ENCODE measurements around the gene SOD3. TPM values are rescaled to one million over a fixed set of nuclear protein-coding genes. Genes with fewer than 3 reads are reported as not detected.

The SOD3 gene
- total RNA-seq, 1 experiment from 2014 or later, result 1.0 TPM

- ChIA-PET POLR2A (no interaction called here), CTCF (no interaction called here)
- TF ChIP-seq CTCF (IDR thresholded peaks at IDR 0.05) (no peak), REST (IDR thresholded peaks at IDR 0.05; ENCODE audit: insufficient read depth in 1 of 2, low read depth in 2 of 2, low read length in 1 of 2) (no peak), POLR2AphosphoS5 (IDR thresholded peaks at IDR 0.05; ENCODE audit: low read depth, low read length) (no peak), TCF7L2 (IDR thresholded peaks at IDR 0.05; ENCODE audit: low read depth, low read length) (no peak), SIN3A (IDR thresholded peaks at IDR 0.05; ENCODE audit: borderline replicate concordance, insufficient read depth, low read depth, low read length) (no peak)
- Histone ChIP-seq H3K4me3 (ENCODE audit: low read depth in 2 of 2, low read length in 2 of 2) (no peak overlapping the region), H3K27ac (ENCODE audit: low read length) (no peak overlapping the region), H3K4me1 (ENCODE audit: control insufficient read depth, insufficient read depth, low read length) (no peaks in the 10 kb centered on the region), H3K36me3 (ENCODE audit: control insufficient read depth, insufficient read depth, low read length) (no peaks in the 10 kb centered on the region), H3K9me3 (ENCODE audit: control insufficient read depth, insufficient read depth, low read depth, low read length) (no peaks in the 10 kb centered on the region), H3K27me3 (ENCODE audit: control insufficient read depth, insufficient read depth, low read length) (no peaks in the 10 kb centered on the region)
- intact Hi-C loops (cut with micrococcal nuclease; ENCODE audit: unreplicated experiment) (no loop called here), in situ Hi-C loops (cut with HindIII; ENCODE audit: low pct_unique_long_range_greater_than_20kb, low sequenced_read_pairs) (no loop called here)
- DNase-seq (ENCODE audit: low read depth, low spot score) (no peak), ATAC-seq (no peak)
- no TSS peak for BruUV-seq (replicated peaks)
Measured at GRCh38 chr4:24835696-24836095, 40.3 kb downstream of the SOD3 start.

GRCh38 chr4:24836661-24837242 lies 41.4 kb downstream of the SOD3 start:
- Histone ChIP-seq H3K9me3 (ENCODE audit: control insufficient read depth, insufficient read depth, low read depth, low read length) (no peaks in the 10 kb centered on the region), H3K4me1 (ENCODE audit: control insufficient read depth, insufficient read depth, low read length) (no peaks in the 10 kb centered on the region), H3K27ac (ENCODE audit: low read length) (no peak overlapping the region), H3K36me3 (ENCODE audit: control insufficient read depth, insufficient read depth, low read length) (no peaks in the 10 kb centered on the region), H3K27me3 (ENCODE audit: control insufficient read depth, insufficient read depth, low read length) (no peaks in the 10 kb centered on the region), H3K4me3 (ENCODE audit: low read depth in 2 of 2, low read length in 2 of 2) (no peak overlapping the region)
- BruUV-seq (replicated peaks), result no TSS peak
- TF ChIP-seq CTCF (IDR thresholded peaks at IDR 0.05), result no peak
- TF ChIP-seq REST (IDR thresholded peaks at IDR 0.05; ENCODE audit: insufficient read depth in 1 of 2, low read depth in 2 of 2, low read length in 1 of 2), result no peak
- CTCF ChIA-PET, result no interaction called here
- DNase-seq (ENCODE audit: low read depth, low spot score), result no peak
- POLR2A ChIA-PET, result no interaction called here
- ATAC-seq, result no peak
- in situ Hi-C loops (cut with HindIII; ENCODE audit: low pct_unique_long_range_greater_than_20kb, low sequenced_read_pairs), result no loop called here
- intact Hi-C loops (cut with micrococcal nuclease; ENCODE audit: unreplicated experiment), result no loop called here

All from Panc1 (cell line).